Endothelial cell of umbilical vein (primary cell): ENCODE measurements around the gene KCNB1. TPM values are rescaled to one million over a fixed set of nuclear protein-coding genes. Genes with fewer than 3 reads are reported as not detected.

Experiments used
- BruUV-seq: library from RNA; stranded (reverse); fragments of 400-500 nt; replicated peaks from 2 replicates; lab custom pipeline; 2021; lab: Mats Ljungman, UMichigan
- CTCF ChIA-PET: fragments of 300-600, 350-600 bp; sonication (Branson Sonifier 250); formaldehyde crosslinking; loops from one replicate; lab custom pipeline; 2021; ENCODE audit warnings: antibody characterized with exemption, inconsistent platforms; lab: Charles Lee
- POLR2A ChIA-PET: fragments of 300-600, 350-600 bp; sonication (Branson Sonifier 250); formaldehyde crosslinking; loops from one replicate; lab custom pipeline; 2021; ENCODE audit warnings: antibody characterized with exemption, inconsistent platforms; lab: Charles Lee
- DNase-seq: peaks from one replicate; pipeline ENCODE4 v3.0.0-alpha.2; 2011; ENCODE audit warnings: low read depth, low spot score
- FAIRE-seq: peaks from 2 replicates; lab custom pipeline; 2011; peaks lifted over from hg19 to GRCh38; lab: Jason Lieb, UNC
- H2AFZ ChIP-seq: 2 replicates; pipeline ENCODE4 v1.6.0; 2012; ENCODE audit warnings: low read depth, low read length, control low read depth, inconsistent platforms
- H3K27ac ChIP-seq: 2 replicates; pipeline ENCODE4 v1.5.1; 2011; ENCODE audit warnings: low read depth, mild to moderate bottlenecking, control low read depth, low read length, moderate library complexity; ENCODE audit not compliant: insufficient read depth
- H3K27me3 ChIP-seq, 2 experiments: 2 replicates each; pipeline versions ENCODE4 v1.6.0 to v1.6.1; 2011; ENCODE audit warnings: low read length in 2 of 2, mixed read lengths in 1 of 2; ENCODE audit not compliant: control insufficient read depth in 2 of 2, insufficient read depth in 2 of 2
- H3K36me3 ChIP-seq, 2 experiments: 2 replicates in 1 of 2; 3 replicates in 1 of 2; pipeline ENCODE4 v1.5.1; 2011; ENCODE audit warnings: low read length in 2 of 2, mild to moderate bottlenecking in 1 of 2, moderate library complexity in 1 of 2; ENCODE audit not compliant: control insufficient read depth in 2 of 2, insufficient read depth in 2 of 2; ENCODE audit errors: extremely low read depth in 1 of 2
- H3K4me1 ChIP-seq: 3 replicates; pipeline ENCODE4 v1.5.1; 2011; ENCODE audit warnings: mild to moderate bottlenecking, low read length; ENCODE audit not compliant: control insufficient read depth, insufficient read depth; ENCODE audit errors: extremely low read depth
- H3K4me2 ChIP-seq: 2 replicates; pipeline ENCODE4 v1.6.1; 2011; ENCODE audit warnings: low read length, control low read depth, mixed read lengths; ENCODE audit not compliant: insufficient read depth
- H3K4me3 ChIP-seq, 3 experiments: fragments of 200-600 bp in 1 of 3; sonication (generic), shearing (Covaris generic) in 1 of 3; replicated peaks in 1 of 3; 2 replicates each; pipeline ENCODE4 v1.5.1; 2011 to 2016; ENCODE audit warnings: control low read depth in 3 of 3, low read length in 3 of 3, mild to moderate bottlenecking in 2 of 3, inconsistent platforms in 1 of 3, low read depth in 1 of 3, moderate library complexity in 1 of 3; ENCODE audit not compliant: insufficient read depth in 1 of 3
- H3K79me2 ChIP-seq: 2 replicates; pipeline ENCODE4 v1.6.0; 2012; ENCODE audit warnings: low read length, inconsistent platforms; ENCODE audit not compliant: control insufficient read depth, insufficient read depth
- H3K9ac ChIP-seq: replicated peaks from 2 replicates; pipeline ENCODE3; 2011; ENCODE audit warnings: low read length, control low read depth; ENCODE audit not compliant: insufficient read depth; ENCODE audit errors: extremely low read depth
- H3K9me1 ChIP-seq: replicated peaks from 3 replicates; pipeline ENCODE4 v1.6.0; 2011; ENCODE audit warnings: mild to moderate bottlenecking, low read length; ENCODE audit not compliant: control insufficient read depth, insufficient read depth; ENCODE audit errors: extremely low read depth
- H3K9me3 ChIP-seq: replicated peaks from 2 replicates; pipeline ENCODE4 v1.5.1; 2012; ENCODE audit warnings: low read length, inconsistent platforms; ENCODE audit not compliant: control insufficient read depth, insufficient read depth
- H4K20me1 ChIP-seq: replicated peaks from 2 replicates; pipeline ENCODE3; 2011; ENCODE audit warnings: mild to moderate bottlenecking, low read length; ENCODE audit not compliant: control insufficient read depth, insufficient read depth; ENCODE audit errors: extremely low read depth
- EZH2 ChIP-seq: IDR thresholded peaks from 2 replicates; pipeline ENCODE4 v1.6.1; 2012; ENCODE audit warnings: borderline replicate concordance, low read depth, mild to moderate bottlenecking, moderate library complexity, low read length, inconsistent platforms; ENCODE audit not compliant: severe bottlenecking
- FOS ChIP-seq: IDR thresholded peaks from 2 replicates; pipeline ENCODE4 v1.6.1; 2011; ENCODE audit warnings: mild to moderate bottlenecking, low read length, moderate library complexity, borderline replicate concordance; ENCODE audit not compliant: insufficient read depth
- GATA2 ChIP-seq: IDR thresholded peaks from 2 replicates; pipeline ENCODE4 v1.7.0; 2011; ENCODE audit warnings: low read depth, mild to moderate bottlenecking, moderate library complexity, mixed read lengths, low read length; ENCODE audit not compliant: insufficient read length, insufficient read depth
- JUN ChIP-seq: IDR thresholded peaks from 2 replicates; pipeline ENCODE4 v1.6.1; 2011; ENCODE audit warnings: borderline replicate concordance, low read depth; ENCODE audit not compliant: insufficient read length, insufficient read depth
- MAX ChIP-seq: IDR thresholded peaks from 2 replicates; pipeline ENCODE4 v1.6.1; 2011; ENCODE audit not compliant: insufficient read depth, insufficient read length
- MYC ChIP-seq: IDR thresholded peaks from one replicate; pipeline ENCODE4 v1.6.1; 2011; ENCODE audit warnings: mild to moderate bottlenecking, low read depth, low read length
- POLR2A ChIP-seq: IDR thresholded peaks from 2 replicates; pipeline ENCODE4 v1.6.1; 2012; ENCODE audit warnings: low read depth, mild to moderate bottlenecking, control low read depth, low read length
- POLR2AphosphoS5 ChIP-seq: IDR thresholded peaks from 2 replicates; pipeline ENCODE4 v1.6.1; 2012; ENCODE audit warnings: low read depth, mild to moderate bottlenecking, control low read depth, low read length, moderate library complexity; ENCODE audit not compliant: insufficient read depth
- dilution Hi-C: fragments of 300-500 bp; cut with MboI; formaldehyde crosslinking; loops from one replicate; pipeline ENCODE4 v1.15.0; 2019; ENCODE audit warnings: low sequenced_read_pairs; ENCODE audit not compliant: extremely low pct_ligation_motif_present
- intact Hi-C: fragments of 100-400 bp; cut with micrococcal nuclease; formaldehyde crosslinking; loops from one replicate; pipeline ENCODE4 v1.10.0; 2022
- polyA plus RNA-seq, 4 experiments: library from polyadenylated mRNA; depleted of rRNA in 3 of 4; stranded (reverse) in 3 of 4; unstranded in 1 of 4; fragments of >200 nt; gene quantifications; 2 replicates each; pipeline versions ENCODE4 v1.2.1 to v1.2.3, GENCODE V29; 2011 to 2012; ENCODE audit warnings: missing spikeins in 1 of 4
- total RNA-seq: library from RNA; stranded (reverse); gene quantifications from 2 replicates; pipeline ENCODE4 v1.2.3, GENCODE V29; 2021
- TF ChIP-seq, protein P1 (sequence below), 2 donors: IDR thresholded peaks; 1 replicate in 1 of 2; 2 replicates in 1 of 2; pipeline ENCODE4 v1.5.1; 2011; ENCODE audit warnings: low read length in 2 of 2, mild to moderate bottlenecking in 2 of 2, moderate library complexity in 2 of 2, control low read depth in 1 of 2, inconsistent platforms in 1 of 2, low read depth in 1 of 2; ENCODE audit not compliant: insufficient read depth in 1 of 2; ENCODE audit errors: extremely low read depth in 1 of 2

KCNB1 gene
- total and polyA plus RNA-seq, 2 donors (not counting 3 experiments of a cell fraction or from before 2014, with no cell fraction given), result not detected

- TF ChIP-seq POLR2A, result no peak
- TF ChIP-seq MAX, result no peak
- Histone ChIP-seq H3K4me2 (no peak overlapping the region), H3K4me1 (no peaks in the 10 kb centered on the region), H3K27ac (no peak overlapping the region), H3K79me2 (no peaks in the 10 kb centered on the region), H4K20me1 (no peaks in the 10 kb centered on the region), H3K36me3 (no peaks in the 10 kb centered on the region), H2AFZ (no peak overlapping the region), H3K9me3 (no peaks in the 10 kb centered on the region), H3K27me3 (peaks cover 0 to 9% of the 10 kb centered on the region in 2 experiments), H3K9ac (no peak overlapping the region), H3K4me3 (no peak overlapping the region), H3K9me1 (no peaks in the 10 kb centered on the region)
- CTCF ChIA-PET, result interaction anchor here (1.4 to 5.7 kb wide), 2 partner anchors 10 to 130 kb away, joined by 4 to 29 read pairs; no protein-coding TSS in a partner anchor
- POLR2A ChIA-PET, result no interaction called here
- dilution Hi-C loops, result no loop called here
- intact Hi-C loops, result no loop called here
- BruUV-seq, result no TSS peak
- FAIRE-seq (no peak), DNase-seq (no peak)
Observed at GRCh38 chr20:49375170-49375569, 107.3 kb downstream of the KCNB1 start.

GRCh38 chr20:49372095-49372734, 110.3 kb downstream of the KCNB1 start:
- Histone ChIP-seq H3K4me3 (no peak overlapping the region), H3K9me1 (no peaks in the 10 kb centered on the region), H3K79me2 (no peaks in the 10 kb centered on the region), H3K9ac (no peak overlapping the region), H3K9me3 (no peaks in the 10 kb centered on the region), H3K4me2 (no peak overlapping the region), H3K27me3 (peaks cover 12 to 13% of the 10 kb centered on the region in 2 experiments), H3K36me3 (no peaks in the 10 kb centered on the region), H2AFZ (no peak overlapping the region), H3K27ac (no peak overlapping the region), H4K20me1 (no peaks in the 10 kb centered on the region), H3K4me1 (no peaks in the 10 kb centered on the region)
- POLR2A ChIA-PET, result no interaction called here
- no peak for TF ChIP-seq GATA2
- TF ChIP-seq MYC, result no peak
- TF ChIP-seq MAX, result no peak
- no peak for TF ChIP-seq FOS
- TF ChIP-seq EZH2, result no peak
- no peak for TF ChIP-seq POLR2A
- no peak for TF ChIP-seq POLR2AphosphoS5
- TF ChIP-seq, protein P1, sequence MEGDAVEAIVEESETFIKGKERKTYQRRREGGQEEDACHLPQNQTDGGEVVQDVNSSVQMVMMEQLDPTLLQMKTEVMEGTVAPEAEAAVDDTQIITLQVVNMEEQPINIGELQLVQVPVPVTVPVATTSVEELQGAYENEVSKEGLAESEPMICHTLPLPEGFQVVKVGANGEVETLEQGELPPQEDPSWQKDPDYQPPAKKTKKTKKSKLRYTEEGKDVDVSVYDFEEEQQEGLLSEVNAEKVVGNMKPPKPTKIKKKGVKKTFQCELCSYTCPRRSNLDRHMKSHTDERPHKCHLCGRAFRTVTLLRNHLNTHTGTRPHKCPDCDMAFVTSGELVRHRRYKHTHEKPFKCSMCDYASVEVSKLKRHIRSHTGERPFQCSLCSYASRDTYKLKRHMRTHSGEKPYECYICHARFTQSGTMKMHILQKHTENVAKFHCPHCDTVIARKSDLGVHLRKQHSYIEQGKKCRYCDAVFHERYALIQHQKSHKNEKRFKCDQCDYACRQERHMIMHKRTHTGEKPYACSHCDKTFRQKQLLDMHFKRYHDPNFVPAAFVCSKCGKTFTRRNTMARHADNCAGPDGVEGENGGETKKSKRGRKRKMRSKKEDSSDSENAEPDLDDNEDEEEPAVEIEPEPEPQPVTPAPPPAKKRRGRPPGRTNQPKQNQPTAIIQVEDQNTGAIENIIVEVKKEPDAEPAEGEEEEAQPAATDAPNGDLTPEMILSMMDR (IDR thresholded peaks at IDR 0.05; ENCODE audit: extremely low read depth in 1 of 2, insufficient read depth in 1 of 2, low read depth in 1 of 2, low read length in 2 of 2), result no peak
- no peak for TF ChIP-seq JUN
- CTCF ChIA-PET, result interaction anchor here (5.7 kb wide), 1 partner anchor 12 kb away, joined by 29 read pairs; no protein-coding TSS in a partner anchor
- BruUV-seq, result no TSS peak
- dilution Hi-C loops, result no loop called here
- intact Hi-C loops, result no loop called here
- FAIRE-seq (no peak), DNase-seq (no peak)
